Activated CD8-positive, alpha-beta memory T cell treated with anti-CD3 and anti-CD28 coated beads, Interleukin-2, amount 10 ng/mL, durations not matched to agents 7 days and 5 days (primary cell): ENCODE measurements around the gene APAF1. TPM values are rescaled to one million over a fixed set of nuclear protein-coding genes. Genes with fewer than 3 reads are reported as not detected.
A peak's percentile ranks its signal among the peaks of the same experiment; 100 is the strongest.

Experiments used
- ATAC-seq: fragments of 150-1000 bp; cut with Tn5 transposase; one replicate; pipeline ENCODE4 v1.10.0; 2021; ENCODE audit warnings: moderate library complexity
- CTCF ChIA-PET: fragments of 350-600 bp; sonication (Branson Sonifier 250); formaldehyde crosslinking; loops from one replicate; lab custom pipeline; 2021; ENCODE audit warnings: antibody characterized with exemption; lab: Charles Lee
- DNase-seq: peaks from one replicate; pipeline ENCODE4 v3.0.0-alpha.2; 2020
- H3K27ac Mint-ChIP-seq: one replicate; pipeline ENCODE4 v1.8.0; 2021; ENCODE audit warnings: mild to moderate bottlenecking, mixed read lengths
- H3K27me3 Mint-ChIP-seq: one replicate; pipeline ENCODE4 v1.8.0; 2021; ENCODE audit warnings: mixed read lengths
- H3K36me3 Mint-ChIP-seq: one replicate; pipeline ENCODE4 v1.8.0; 2021; ENCODE audit warnings: mild to moderate bottlenecking, mixed read lengths
- H3K4me1 Mint-ChIP-seq: one replicate; pipeline ENCODE4 v1.8.0; 2021; ENCODE audit warnings: mixed read lengths
- H3K4me3 Mint-ChIP-seq: one replicate; pipeline ENCODE4 v1.8.0; 2021; ENCODE audit warnings: mild to moderate bottlenecking, moderate library complexity, mixed read lengths
- H3K9me3 Mint-ChIP-seq: one replicate; pipeline ENCODE4 v1.8.0; 2022; ENCODE audit warnings: low read depth, mixed read lengths
- total RNA-seq, 2 experiments: library from RNA; stranded (reverse); gene quantifications; one replicate each; pipeline ENCODE4 v1.2.3, GENCODE V29; 2021

The APAF1 gene
- total RNA-seq, 2 experiments from 2014 or later, result 27.9 to 36.3 TPM

DNA sequence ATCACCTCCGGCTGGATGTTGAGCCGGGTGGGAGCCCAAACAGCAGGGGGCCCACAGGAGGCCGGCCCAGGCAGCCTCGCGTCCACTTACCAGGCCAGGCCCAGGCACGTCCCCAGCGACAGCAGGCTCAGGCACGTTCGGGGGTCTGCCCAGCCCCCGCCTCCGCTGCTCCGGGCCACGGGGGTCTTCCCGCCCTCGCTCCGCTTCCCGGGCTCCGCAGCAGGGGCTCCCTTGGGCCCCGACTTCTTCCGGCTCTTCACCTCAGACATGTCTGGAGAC lies 718 bp upstream of the APAF1 start:
- CTCF ChIA-PET, result interaction anchor here (0.7 to 1.6 kb wide), 8 partner anchors 8 to 153 kb away, joined by 3 to 6 read pairs (median 3); no protein-coding TSS in a partner anchor
- ATAC-seq, result peak; percentile 20
- no peak for DNase-seq
- peak overlapping the region; percentile 92 for H3K27ac Mint-ChIP-seq
- H3K4me3 Mint-ChIP-seq, result peak overlapping the region; percentile 92
- H3K36me3 Mint-ChIP-seq, result peaks cover 26% of the 10 kb centered on the region
- no peaks in the 10 kb centered on the region for H3K27me3 Mint-ChIP-seq
- peaks cover 37% of the 10 kb centered on the region for H3K4me1 Mint-ChIP-seq
- no peaks in the 10 kb centered on the region for H3K9me3 Mint-ChIP-seq

GRCh38 chr12:98645572-98646067 lies 530 bp downstream of the APAF1 start:
- H3K27me3 Mint-ChIP-seq, result no peaks in the 10 kb centered on the region
- no peaks in the 10 kb centered on the region for H3K9me3 Mint-ChIP-seq
- H3K4me1 Mint-ChIP-seq, result peaks cover 36% of the 10 kb centered on the region
- H3K27ac Mint-ChIP-seq, result peak overlapping the region; percentile 87
- DNase-seq (no peak), ATAC-seq (no peak)
- H3K4me3 Mint-ChIP-seq, result peak overlapping the region; percentile 92
- CTCF ChIA-PET, result interaction anchor here (0.9 to 1.4 kb wide), 2 partner anchors 79 to 351 kb away, joined by 3 to 7 read pairs; no protein-coding TSS in a partner anchor
- H3K36me3 Mint-ChIP-seq, result peaks cover 33% of the 10 kb centered on the region

- peak overlapping the region; percentile 92 for H3K4me3 Mint-ChIP-seq
- H3K9me3 Mint-ChIP-seq, result no peaks in the 10 kb centered on the region
- peaks cover 31% of the 10 kb centered on the region for H3K36me3 Mint-ChIP-seq
- no peak for DNase-seq
- peaks cover 31% of the 10 kb centered on the region for H3K4me1 Mint-ChIP-seq
- CTCF ChIA-PET, result interaction anchor here (0.9 to 1.4 kb wide), 3 partner anchors 52 to 351 kb away, joined by 3 to 7 read pairs (median 3); partner anchors contain the start of gene SLC25A3
- no peaks in the 10 kb centered on the region for H3K27me3 Mint-ChIP-seq
- no peak for ATAC-seq
- H3K27ac Mint-ChIP-seq, result peak overlapping the region; percentile 29
Observed at GRCh38 chr12:98646294-98647090, 1.4 kb downstream of the APAF1 start.

- H3K36me3 Mint-ChIP-seq, result peaks cover 33% of the 10 kb centered on the region
- no peak overlapping the region for H3K27ac Mint-ChIP-seq
- no peaks in the 10 kb centered on the region for H3K27me3 Mint-ChIP-seq
Observed at GRCh38 chr12:98651328-98651727, 6.2 kb downstream of the APAF1 start.

DNA sequence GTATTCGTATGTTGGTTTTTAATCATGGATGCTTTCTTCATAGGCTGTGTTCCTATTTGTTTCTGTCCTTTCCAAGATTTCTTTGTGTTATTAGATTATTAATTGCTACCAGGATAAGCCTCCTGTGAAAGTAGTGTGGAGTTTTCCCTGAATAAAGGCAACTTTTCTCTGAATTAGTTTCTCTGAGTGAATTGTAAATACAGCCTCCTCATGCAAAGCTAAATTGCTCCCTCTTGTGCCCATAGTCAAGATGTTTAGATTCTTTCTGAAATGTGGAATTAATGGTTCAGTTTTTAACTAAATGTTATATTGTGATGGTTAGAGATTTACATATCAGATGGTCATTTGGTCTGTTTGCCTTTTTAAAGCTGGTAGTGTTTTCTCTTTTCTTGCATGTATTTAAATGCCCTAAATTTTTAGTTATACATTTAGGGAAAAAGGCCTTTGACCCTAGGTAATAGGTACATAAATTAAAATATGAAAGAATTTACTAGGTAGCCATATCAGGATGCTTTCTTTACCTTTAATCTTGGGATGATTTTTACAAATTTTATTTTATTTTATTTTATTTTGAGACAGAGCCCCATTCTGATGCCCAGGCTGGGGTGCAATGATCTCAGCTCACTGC lies 8.9 kb downstream of the APAF1 start:
- H3K4me1 Mint-ChIP-seq, result peaks cover 22% of the 10 kb centered on the region
- H3K36me3 Mint-ChIP-seq, result peaks cover 40% of the 10 kb centered on the region
- no peaks in the 10 kb centered on the region for H3K27me3 Mint-ChIP-seq
- CTCF ChIA-PET, result interaction anchor here (0.6 to 2.0 kb wide), 15 partner anchors 9 to 101 kb away, joined by 3 to 14 read pairs (median 4); partner anchors contain the start of gene IKBIP
- no peaks in the 10 kb centered on the region for H3K9me3 Mint-ChIP-seq
- H3K4me3 Mint-ChIP-seq, result no peak overlapping the region
- H3K27ac Mint-ChIP-seq, result peak overlapping the region; percentile 15
- no peak for DNase-seq
- ATAC-seq, result peak; percentile 37

More at GRCh38 chr12:98651328-98651727, 6.2 kb downstream of the APAF1 start:
- CTCF ChIA-PET, result interaction anchor here (1.1 to 1.9 kb wide), 4 partner anchors 85 to 160 kb away, joined by 3 to 7 read pairs (median 5); no protein-coding TSS in a partner anchor
- Mint-ChIP-seq H3K4me1 (peaks cover 22% of the 10 kb centered on the region), H3K4me3 (no peak overlapping the region), H3K9me3 (no peaks in the 10 kb centered on the region)
- ATAC-seq (no peak), DNase-seq (no peak)

GRCh38 chr12:98656289-98657101 lies 11.4 kb downstream of the APAF1 start:
- Mint-ChIP-seq H3K4me3 (peak overlapping the region; percentile 7), H3K4me1 (peaks cover 22% of the 10 kb centered on the region), H3K27ac (peak overlapping the region; percentile 71), H3K9me3 (no peaks in the 10 kb centered on the region), H3K27me3 (no peaks in the 10 kb centered on the region), H3K36me3 (peaks cover 39% of the 10 kb centered on the region)
- ATAC-seq (peak; percentile 90), DNase-seq (no peak)
- CTCF ChIA-PET, result interaction anchor here (0.8 to 0.9 kb wide), 2 partner anchors 56 to 87 kb away, joined by 3 read pairs; no protein-coding TSS in a partner anchor

GRCh38 chr12:98660521-98660920 lies 15.4 kb downstream of the APAF1 start:
- CTCF ChIA-PET, result interaction anchor here (3.4 kb wide), 1 partner anchor 94 kb away, joined by 10 read pairs; no protein-coding TSS in a partner anchor
- DNase-seq (no peak), ATAC-seq (no peak)
- H3K4me3 Mint-ChIP-seq, result no peak overlapping the region
- peak overlapping the region; percentile 18 for H3K27ac Mint-ChIP-seq
- H3K27me3 Mint-ChIP-seq, result no peaks in the 10 kb centered on the region
- H3K36me3 Mint-ChIP-seq, result peaks cover 46% of the 10 kb centered on the region
- H3K9me3 Mint-ChIP-seq, result no peaks in the 10 kb centered on the region
- peaks cover 18% of the 10 kb centered on the region for H3K4me1 Mint-ChIP-seq

- CTCF ChIA-PET, result interaction anchor here (1.7 kb wide), 1 partner anchor 103 kb away, joined by 5 read pairs; no protein-coding TSS in a partner anchor
- ATAC-seq (no peak), DNase-seq (no peak)
- Mint-ChIP-seq H3K4me1 (peaks cover 10% of the 10 kb centered on the region), H3K27ac (no peak overlapping the region), H3K9me3 (peaks cover 2% of the 10 kb centered on the region), H3K4me3 (no peak overlapping the region), H3K27me3 (no peaks in the 10 kb centered on the region), H3K36me3 (peaks cover 63% of the 10 kb centered on the region)
Observed at GRCh38 chr12:98669751-98670150, 24.7 kb downstream of the APAF1 start.

DNA sequence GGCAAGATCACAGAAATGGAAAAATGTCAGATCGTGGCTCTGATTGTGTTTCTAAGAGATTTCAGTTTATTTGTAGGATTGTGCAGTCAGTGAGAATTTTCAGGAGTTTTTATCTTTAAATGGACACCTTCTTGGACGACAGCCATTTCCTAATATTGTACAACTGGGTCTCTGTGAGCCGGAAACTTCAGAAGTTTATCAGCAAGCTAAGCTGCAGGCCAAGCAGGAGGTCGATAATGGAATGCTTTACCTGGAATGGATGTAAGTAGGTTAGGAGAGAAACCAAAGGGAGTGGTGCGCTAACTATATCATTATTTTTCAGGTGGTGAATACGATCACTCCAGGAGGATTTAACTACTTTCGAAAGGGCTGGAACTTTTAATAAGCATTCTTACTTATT lies 26.4 kb downstream of the APAF1 start:
- H3K36me3 Mint-ChIP-seq, result peaks cover 53% of the 10 kb centered on the region
- no peak for ATAC-seq
- no peak overlapping the region for H3K27ac Mint-ChIP-seq
- CTCF ChIA-PET, result interaction anchor here (1.3 to 1.4 kb wide), 2 partner anchors 15 to 74 kb away, joined by 3 read pairs; no protein-coding TSS in a partner anchor
- H3K27me3 Mint-ChIP-seq, result no peaks in the 10 kb centered on the region
- no peak overlapping the region for H3K4me3 Mint-ChIP-seq
- peaks cover 2% of the 10 kb centered on the region for H3K9me3 Mint-ChIP-seq
- DNase-seq, result no peak
- H3K4me1 Mint-ChIP-seq, result peaks cover 10% of the 10 kb centered on the region

GRCh38 chr12:98674841-98675240 lies 29.8 kb downstream of the APAF1 start:
- H3K4me3 Mint-ChIP-seq, result no peak overlapping the region
- DNase-seq (no peak), ATAC-seq (no peak)
- peaks cover 31% of the 10 kb centered on the region for H3K36me3 Mint-ChIP-seq
- H3K27ac Mint-ChIP-seq, result no peak overlapping the region
- CTCF ChIA-PET, result interaction anchor here (0.7 kb wide), 1 partner anchor 108 kb away, joined by 3 read pairs; no protein-coding TSS in a partner anchor
- H3K9me3 Mint-ChIP-seq, result no peaks in the 10 kb centered on the region
- H3K27me3 Mint-ChIP-seq, result no peaks in the 10 kb centered on the region
- H3K4me1 Mint-ChIP-seq, result peaks cover 3% of the 10 kb centered on the region

GRCh38 chr12:98678236-98678945 lies 33.3 kb downstream of the APAF1 start:
- no peak overlapping the region for H3K4me3 Mint-ChIP-seq
- DNase-seq (no peak), ATAC-seq (no peak)
- H3K4me1 Mint-ChIP-seq, result no peaks in the 10 kb centered on the region
- peaks cover 36% of the 10 kb centered on the region for H3K36me3 Mint-ChIP-seq
- no peak overlapping the region for H3K27ac Mint-ChIP-seq
- CTCF ChIA-PET, result no interaction called here
- H3K27me3 Mint-ChIP-seq, result no peaks in the 10 kb centered on the region
- H3K9me3 Mint-ChIP-seq, result no peaks in the 10 kb centered on the region

DNA sequence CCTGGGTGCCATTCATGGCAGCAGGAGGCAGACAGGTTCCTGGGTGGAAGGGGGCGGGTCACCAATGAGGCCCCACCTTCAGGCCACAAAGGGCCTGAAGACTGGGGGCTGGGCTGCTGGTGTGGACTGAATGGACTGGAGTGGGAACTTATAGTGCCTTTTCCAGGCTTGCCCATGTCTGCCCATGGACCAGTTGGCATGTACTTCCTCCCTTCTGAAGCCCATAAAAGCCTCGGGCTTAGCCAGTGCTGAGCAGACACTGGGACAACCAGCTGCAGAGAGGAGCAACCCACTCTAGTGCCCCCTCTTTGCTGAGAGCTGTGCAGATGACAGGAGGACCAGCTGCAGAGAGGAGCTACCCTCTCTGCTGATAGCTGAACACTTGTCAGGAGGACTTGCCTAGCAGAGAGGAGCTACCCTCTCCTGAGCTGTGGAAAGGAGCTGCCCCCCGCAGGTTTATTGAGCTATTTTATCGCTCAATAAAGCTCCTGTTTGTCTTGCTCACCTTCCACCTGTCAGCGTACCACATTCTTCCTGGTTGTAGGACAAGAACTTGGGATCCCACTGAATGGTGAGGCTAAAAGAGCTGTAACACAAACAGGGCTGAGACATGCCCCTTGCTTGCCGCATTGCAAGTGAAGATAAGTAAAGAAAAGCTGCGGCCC lies 34.0 kb downstream of the APAF1 start:
- Mint-ChIP-seq H3K27me3 (no peaks in the 10 kb centered on the region), H3K9me3 (no peaks in the 10 kb centered on the region), H3K36me3 (peaks cover 33% of the 10 kb centered on the region), H3K4me1 (no peaks in the 10 kb centered on the region), H3K4me3 (no peak overlapping the region), H3K27ac (no peak overlapping the region)
- CTCF ChIA-PET, result no interaction called here
- DNase-seq (no peak), ATAC-seq (no peak)
